SK-N-SH treated with all-trans-retinoic acid at 6 μM for 48 hours (cell line): ENCODE measurements around the gene MRPS34.

Experiments used
- ARNTL ChIP-seq: fragments of 450-650 bp; formaldehyde crosslinking; IDR thresholded peaks from 2 replicates; pipeline ENCODE4 v1.5.0; 2020; ENCODE audit warnings: low read depth, mild to moderate bottlenecking, moderate library complexity, borderline replicate concordance
- BACH2 ChIP-seq: fragments of 250-450 bp; sonication (Bioruptor Pico); IDR thresholded peaks from 2 replicates; pipeline ENCODE4 v1.9.0; 2021; ENCODE audit warnings: mild to moderate bottlenecking, borderline replicate concordance
- CSRNP3 ChIP-seq: fragments of 250-450 bp; sonication (Bioruptor Pico); IDR thresholded peaks from 2 replicates; pipeline ENCODE4 v1.5.1; 2021; ENCODE audit warnings: mild to moderate bottlenecking, moderate library complexity
- PATZ1 ChIP-seq: fragments of 250-450 bp; sonication (Bioruptor Pico); IDR thresholded peaks from 2 replicates; pipeline ENCODE4 v1.8.0; 2020; ENCODE audit warnings: mild to moderate bottlenecking, moderate library complexity, borderline replicate concordance
- PPARA ChIP-seq: fragments of 250-450 bp; sonication (Bioruptor Pico); IDR thresholded peaks from 2 replicates; pipeline ENCODE4 v1.5.0; 2020; ENCODE audit warnings: mild to moderate bottlenecking, borderline replicate concordance
- ZFP30 ChIP-seq: fragments of 450-650 bp; formaldehyde crosslinking; IDR thresholded peaks from 2 replicates; pipeline ENCODE4 v1.5.0; 2022; ENCODE audit warnings: mild to moderate bottlenecking, moderate library complexity
- ZNF565 ChIP-seq: fragments of 450-650 bp; formaldehyde crosslinking; conservative IDR thresholded peaks from 2 replicates; pipeline ENCODE4 v1.5.0; 2020; ENCODE audit warnings: low read depth, mild to moderate bottlenecking, moderate library complexity
- ZNF70 ChIP-seq: fragments of 450-650 bp; formaldehyde crosslinking; IDR thresholded peaks from 2 replicates; pipeline ENCODE4 v1.5.0; 2020; ENCODE audit warnings: mild to moderate bottlenecking, moderate library complexity

- TF ChIP-seq BACH2 (CRISPR knock-in tag) (no peak), ZFP30 (no peak), PATZ1 (no peak), CSRNP3 (CRISPR knock-in tag) (no peak), ZNF565 (CRISPR knock-in tag) (no peak), ARNTL (CRISPR knock-in tag) (no peak), ZNF70 (CRISPR knock-in tag) (no peak), PPARA (CRISPR knock-in tag) (no peak)
Measured at GRCh38 chr16:1747934-1748333, 25.0 kb downstream of the MRPS34 start.
